Measurements from ENCODE around the gene CD99L2. TPM values are rescaled to one million over a fixed set of nuclear protein-coding genes. Genes with fewer than 3 reads are reported as not detected.

The CD99L2 gene
- polyA plus RNA-seq, 1 donor from 2014 or later = 61.0 TPM

- Histone ChIP-seq H3K9ac (ENCODE audit: low read length) (no peak overlapping the region), H3K4me2 (ENCODE audit: low read length) (no peak overlapping the region)
- TF ChIP-seq RAD21 (conservative IDR thresholded peaks at IDR 0.05) (no peak), POLR2AphosphoS5 (IDR thresholded peaks at IDR 0.05) (no peak), SMC3 (conservative IDR thresholded peaks at IDR 0.05; ENCODE audit: poor library complexity) (no peak), MXI1 (conservative IDR thresholded peaks at IDR 0.05; ENCODE audit: poor library complexity, severe bottlenecking) (no peak), CTCF (IDR thresholded peaks at IDR 0.05; ENCODE audit: poor library complexity, severe bottlenecking) (no peak), REST (IDR thresholded peaks at IDR 0.05; ENCODE audit: borderline replicate concordance) (no peak), EP300 (conservative IDR thresholded peaks at IDR 0.05; ENCODE audit: poor library complexity, severe bottlenecking) (no peak), EZH2 (IDR thresholded peaks at IDR 0.05; ENCODE audit: borderline replicate concordance, insufficient read depth, low read length, poor library complexity, severe bottlenecking) (no peak), TAF1 (IDR thresholded peaks at IDR 0.05; ENCODE audit: low read depth) (no peak)
Observed at GRCh38 chrX:150781677-150782076, 116.8 kb downstream of the CD99L2 start.

GRCh38 chrX:150779385-150779784, 119.1 kb downstream of the CD99L2 start:
- no peaks in the 10 kb centered on the region for H3K36me3 ChIP-seq (ENCODE audit: insufficient read depth, low read length)
- no peaks in the 10 kb centered on the region for H3K79me2 ChIP-seq (replicated peaks; ENCODE audit: insufficient read depth, low read length)
- no peak overlapping the region for H3K4me2 ChIP-seq (ENCODE audit: low read length)
- H2AFZ ChIP-seq (ENCODE audit: low read depth, low read length) = no peak overlapping the region
- H3K27me3 ChIP-seq (ENCODE audit: insufficient read depth, low read depth, low read length) = no peaks in the 10 kb centered on the region
- no peak overlapping the region for H3K4me3 ChIP-seq (ENCODE audit: low read length)
- no peak overlapping the region for H3K9ac ChIP-seq (ENCODE audit: low read length)
- no peaks in the 10 kb centered on the region for H4K20me1 ChIP-seq (ENCODE audit: insufficient read depth)
- H3K27ac ChIP-seq (ENCODE audit: low read length) = no peak overlapping the region
- TF ChIP-seq EP300 (conservative IDR thresholded peaks at IDR 0.05; ENCODE audit: poor library complexity, severe bottlenecking) (no peak), MXI1 (conservative IDR thresholded peaks at IDR 0.05; ENCODE audit: poor library complexity, severe bottlenecking) (no peak), POLR2AphosphoS5 (IDR thresholded peaks at IDR 0.05) (no peak), RAD21 (conservative IDR thresholded peaks at IDR 0.05) (no peak), EZH2 (IDR thresholded peaks at IDR 0.05; ENCODE audit: borderline replicate concordance, insufficient read depth, low read length, poor library complexity, severe bottlenecking) (no peak), REST (IDR thresholded peaks at IDR 0.05; ENCODE audit: borderline replicate concordance) (no peak), SMC3 (conservative IDR thresholded peaks at IDR 0.05; ENCODE audit: poor library complexity) (no peak), TAF1 (IDR thresholded peaks at IDR 0.05; ENCODE audit: low read depth) (no peak), CTCF (IDR thresholded peaks at IDR 0.05; ENCODE audit: poor library complexity, severe bottlenecking) (no peak)
- no peaks in the 10 kb centered on the region for H3K9me3 ChIP-seq (ENCODE audit: low read length)
- H3F3A ChIP-seq (ENCODE audit: insufficient read depth, low read length, poor library complexity, severe bottlenecking) = no peaks in the 10 kb centered on the region
- H3K9me2 ChIP-seq (ENCODE audit: insufficient read depth, low read length) = no peaks in the 10 kb centered on the region

More at GRCh38 chrX:150781677-150782076, 116.8 kb downstream of the CD99L2 start:
- H2AFZ ChIP-seq (ENCODE audit: low read depth, low read length) = no peak overlapping the region
- H3K36me3 ChIP-seq (ENCODE audit: insufficient read depth, low read length) = no peaks in the 10 kb centered on the region
- no peak overlapping the region for H3K4me3 ChIP-seq (ENCODE audit: low read length)
- no peaks in the 10 kb centered on the region for H3K79me2 ChIP-seq (replicated peaks; ENCODE audit: insufficient read depth, low read length)
- no peaks in the 10 kb centered on the region for H3K27me3 ChIP-seq (ENCODE audit: insufficient read depth, low read depth, low read length)
- no peak overlapping the region for H3K27ac ChIP-seq (ENCODE audit: low read length)
- no peaks in the 10 kb centered on the region for H3F3A ChIP-seq (ENCODE audit: insufficient read depth, low read length, poor library complexity, severe bottlenecking)
- no peaks in the 10 kb centered on the region for H3K9me3 ChIP-seq (ENCODE audit: low read length)
- no peaks in the 10 kb centered on the region for H3K9me2 ChIP-seq (ENCODE audit: insufficient read depth, low read length)
- H4K20me1 ChIP-seq (ENCODE audit: insufficient read depth) = no peaks in the 10 kb centered on the region
